ENCODE results near the gene ATAD3C. TPM values are rescaled to one million over a fixed set of nuclear protein-coding genes. Genes with fewer than 3 reads are reported as not detected.

Gene ATAD3C
- polyA plus RNA-seq, 1 of the 3 experiments (the other 2 are of a cell fraction): 0.38 TPM

GRCh38 chr1:1399872-1400575 lies 49.5 kb upstream of the ATAD3C start:
- peak overlapping the region; percentile 93 for H3K9ac ChIP-seq
- H3K4me1 ChIP-seq (ENCODE audit: control insufficient read depth in 1 of 2, insufficient read depth in 2 of 2, low read depth in 1 of 2, low read length in 1 of 2): peaks cover 6 to 23% of the 10 kb centered on the region in 2 experiments; a peak in 1 of 4 replicates
- POLR2A ChIA-PET: interaction anchor here (0.7 to 2.1 kb wide), 4 partner anchors 21 to 106 kb away, joined by 3 to 15 read pairs (median 4); partner anchors contain the start of genes ANKRD65 and AURKAIP1
- H3F3A ChIP-seq (replicated peaks; ENCODE audit: insufficient read depth): peaks cover 30% of the 10 kb centered on the region
- no peaks in the 10 kb centered on the region for H3K9me2 ChIP-seq
- CTCF ChIA-PET: interaction anchor here (1.3 to 3.8 kb wide), 5 partner anchors 8 to 35 kb away, joined by 3 to 16 read pairs (median 6); partner anchors contain the start of gene MRPL20
- peak overlapping the region; percentile 74 to 78 for H3K4me3 ChIP-seq (ENCODE audit: low read depth in 2 of 2, low read length in 1 of 2)
- H3K27ac ChIP-seq (ENCODE audit: low read depth in 2 of 2, low read length in 1 of 2): peak overlapping the region; percentile 72 to 85
- peaks cover 23 to 32% of the 10 kb centered on the region in 2 experiments for H3K36me3 ChIP-seq (replicated peaks in 1 of 2; ENCODE audit: control insufficient read depth in 1 of 2, insufficient read depth in 2 of 2, low read length in 1 of 2)
- WGBS (ENCODE audit: low lambda C conversion rate): 4% methylated on average over 14 of the region's 34 CpGs
- no peaks in the 10 kb centered on the region for H3K27me3 ChIP-seq (ENCODE audit: insufficient read depth)
- DNase-seq: no peak
- peak overlapping the region; percentile 94 for H3K4me2 ChIP-seq
- peak overlapping the region; percentile 63; the same call in 1 of the 2 replicates for H2AFZ ChIP-seq (ENCODE audit: low read depth)
- H3K9me3 ChIP-seq: no peaks in the 10 kb centered on the region
- peaks cover 89% of the 10 kb centered on the region for H3K79me2 ChIP-seq (ENCODE audit: insufficient read depth)
- TF ChIP-seq FOXJ3 (CRISPR knock-in tag; IDR thresholded peaks at IDR 0.05) (0 out of 2 replicates have a peak, but pooled peaks have one; percentile 43), POLR2AphosphoS5 (IDR thresholded peaks at IDR 0.05; ENCODE audit: low read depth, low read length) (peak; percentile 11), IRF3 (IDR thresholded peaks at IDR 0.05; ENCODE audit: low read depth, low read length) (no peak)
- H4K20me1 ChIP-seq (ENCODE audit: insufficient read depth): no peaks in the 10 kb centered on the region

- Histone ChIP-seq H3K9me3 (no peaks in the 10 kb centered on the region), H3K9me2 (no peaks in the 10 kb centered on the region), H3K36me3 (replicated peaks in 1 of 2; ENCODE audit: control insufficient read depth in 1 of 2, insufficient read depth in 2 of 2, low read length in 1 of 2) (peaks cover 24 to 36% of the 10 kb centered on the region in 2 experiments), H4K20me1 (ENCODE audit: insufficient read depth) (no peaks in the 10 kb centered on the region), H3K27me3 (ENCODE audit: insufficient read depth) (no peaks in the 10 kb centered on the region), H3K79me2 (ENCODE audit: insufficient read depth) (peaks cover 89% of the 10 kb centered on the region), H3K4me2 (peak overlapping the region; percentile 94), H2AFZ (ENCODE audit: low read depth) (no peak overlapping the region), H3K4me3 (ENCODE audit: low read depth in 2 of 2, low read length in 1 of 2) (peak overlapping the region; percentile 74 to 78), H3K9ac (peak overlapping the region; percentile 93; the same call in 1 of the 2 replicates), H3F3A (replicated peaks; ENCODE audit: insufficient read depth) (peaks cover 30% of the 10 kb centered on the region), H3K27ac (ENCODE audit: low read depth in 2 of 2, low read length in 1 of 2) (peak overlapping the region; percentile 72 to 85; a peak in 3 of 4 replicates), H3K4me1 (ENCODE audit: control insufficient read depth in 1 of 2, insufficient read depth in 2 of 2, low read depth in 1 of 2, low read length in 1 of 2) (peaks cover 8 to 29% of the 10 kb centered on the region in 2 experiments; a peak in 3 of 4 replicates)
- POLR2A ChIA-PET: interaction anchor here (0.7 to 2.1 kb wide), 3 partner anchors 20 to 105 kb away, joined by 3 to 15 read pairs (median 4); partner anchors contain the start of genes ANKRD65 and AURKAIP1
- CTCF ChIA-PET: interaction anchor here (0.6 to 3.8 kb wide), 6 partner anchors 7 to 29 kb away, joined by 3 to 16 read pairs (median 5); partner anchors contain the start of gene MRPL20
- WGBS (ENCODE audit: low lambda C conversion rate): 86% methylated on average over 15 of the region's 22 CpGs
- no peak for TF ChIP-seq SMC3 (IDR thresholded peaks at IDR 0.05; ENCODE audit: low read depth, low read length)
- no peak for TF ChIP-seq CTCF (IDR thresholded peaks at IDR 0.05)
- TF ChIP-seq POLR2AphosphoS5 (IDR thresholded peaks at IDR 0.05; ENCODE audit: low read depth, low read length): peak; percentile 6; the same call in 1 of the 2 replicates
- no peak for DNase-seq
These were observed 48.7 kb upstream of the ATAD3C start for GRCh38 chr1:1400576-1401456.

Data from SK-N-SH (cell line).